NCI-H2081 treated with DMSO at 0.1 percent for 48 hours (cell line): Measurements from ENCODE around the gene SLC15A1.

ENCODE experiments used
- DNase-seq: peaks from one replicate; lab custom pipeline; 2025; lab: John Stamatoyannopoulos, UW

SLC15A1 gene

GRCh38 chr13:98706446-98707110, 45.9 kb downstream of the SLC15A1 start:
- DNase-seq = no peak

- DNase-seq = no peak
Observed at GRCh38 chr13:98697791-98698190, 54.7 kb downstream of the SLC15A1 start.

DNA sequence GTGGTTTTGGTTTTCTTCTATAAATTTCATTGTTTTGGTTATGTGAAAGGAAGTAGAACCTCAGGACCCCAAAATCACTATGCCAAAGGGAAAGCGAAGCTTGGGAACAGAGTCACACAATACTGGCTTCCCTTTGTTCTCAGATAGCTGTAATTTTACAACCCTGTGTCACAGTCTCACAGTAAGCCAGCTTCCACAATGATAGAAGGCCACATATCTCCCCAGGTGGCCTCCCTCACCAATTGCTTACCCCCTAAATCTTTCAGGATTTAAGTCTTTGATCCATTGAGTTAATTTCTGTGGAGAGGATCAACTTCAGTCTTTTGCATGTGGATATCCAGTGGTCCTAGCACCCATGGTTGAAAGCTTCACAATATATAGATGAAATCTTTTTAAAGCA, 58.7 kb downstream of the SLC15A1 start:
- no peak for DNase-seq

GRCh38 chr13:98691360-98691759, 61.1 kb downstream of the SLC15A1 start:
- no peak for DNase-seq

DNA sequence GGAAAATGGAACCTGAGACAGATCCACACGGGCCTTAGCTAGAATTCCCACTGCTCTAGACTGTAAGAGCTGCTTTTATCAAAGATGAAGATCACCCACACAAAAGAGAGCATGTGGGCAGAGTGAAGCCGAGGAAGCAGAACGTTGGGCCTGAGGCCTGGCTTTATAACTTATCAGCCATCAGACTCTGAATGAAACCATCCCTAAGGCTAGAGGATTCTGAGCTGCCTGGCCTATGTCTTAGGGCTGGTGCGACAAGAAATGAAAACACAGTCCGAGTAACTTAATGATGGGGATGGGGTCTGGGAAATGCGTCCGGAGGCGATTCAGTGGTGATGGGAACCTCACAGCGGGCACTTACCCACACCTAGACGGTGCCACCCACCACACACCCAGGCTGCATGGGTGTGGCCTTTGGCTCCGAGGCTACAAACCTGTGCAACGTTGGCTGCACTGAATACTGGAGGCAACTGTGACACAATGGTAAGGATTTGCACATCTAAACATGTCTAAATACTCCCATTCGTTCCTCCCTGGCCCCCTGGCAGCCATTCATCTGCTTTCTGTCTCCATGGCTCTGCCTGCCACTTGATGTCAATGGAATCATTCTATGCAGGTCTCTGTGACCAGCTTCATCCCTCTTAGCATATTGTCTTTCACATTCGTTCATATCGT, 62.0 kb downstream of the SLC15A1 start:
- DNase-seq = no peak

DNA sequence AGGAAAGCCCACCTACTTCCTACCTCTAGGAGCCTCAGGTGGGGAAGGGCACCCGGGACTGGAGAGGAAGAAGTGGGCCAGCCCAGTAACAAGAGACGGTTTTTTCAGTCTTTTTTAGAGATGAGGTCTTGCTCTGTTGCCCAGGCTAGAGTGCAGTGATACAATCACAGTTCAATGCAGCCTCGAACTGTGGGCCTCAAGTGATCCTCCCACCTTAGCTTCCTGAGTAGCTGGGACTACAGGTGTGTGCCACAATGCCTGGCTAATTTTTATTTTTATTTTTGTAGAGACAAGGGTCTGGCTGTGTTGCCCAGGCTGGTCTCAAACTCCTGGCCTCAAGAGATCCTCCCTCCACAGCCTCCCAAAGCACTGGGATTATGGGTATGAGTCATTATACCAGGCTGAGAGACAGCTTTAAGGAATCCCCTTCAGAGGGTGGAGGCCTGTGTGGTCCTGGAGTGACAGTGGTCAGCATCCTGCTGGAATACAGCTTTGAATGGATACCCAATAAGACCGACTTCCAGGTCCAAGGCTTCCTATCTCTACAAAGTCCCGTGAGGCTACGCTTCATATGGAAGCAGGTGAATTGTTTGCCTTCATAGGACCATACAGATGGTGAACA, 63.0 kb downstream of the SLC15A1 start:
- DNase-seq = no peak

DNA sequence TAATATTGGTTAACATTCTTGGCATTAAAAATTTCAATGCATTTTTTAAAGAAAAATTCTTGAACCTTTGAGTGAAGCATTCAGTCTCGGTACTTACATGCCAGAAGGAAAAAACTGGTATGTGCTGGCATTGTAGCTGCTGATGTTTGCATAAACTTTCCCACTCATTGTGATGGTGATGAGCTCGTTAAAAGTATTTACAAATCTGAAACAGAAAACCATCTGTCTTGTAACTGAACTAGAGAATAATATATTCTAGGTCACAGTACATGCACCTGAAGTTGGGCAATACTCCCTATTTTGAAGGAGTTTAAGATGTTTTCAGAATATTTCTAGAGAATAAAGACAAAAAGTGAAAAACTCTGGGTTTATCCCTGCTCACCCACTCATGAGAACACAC, 64.1 kb downstream of the SLC15A1 start:
- DNase-seq = no peak

DNA sequence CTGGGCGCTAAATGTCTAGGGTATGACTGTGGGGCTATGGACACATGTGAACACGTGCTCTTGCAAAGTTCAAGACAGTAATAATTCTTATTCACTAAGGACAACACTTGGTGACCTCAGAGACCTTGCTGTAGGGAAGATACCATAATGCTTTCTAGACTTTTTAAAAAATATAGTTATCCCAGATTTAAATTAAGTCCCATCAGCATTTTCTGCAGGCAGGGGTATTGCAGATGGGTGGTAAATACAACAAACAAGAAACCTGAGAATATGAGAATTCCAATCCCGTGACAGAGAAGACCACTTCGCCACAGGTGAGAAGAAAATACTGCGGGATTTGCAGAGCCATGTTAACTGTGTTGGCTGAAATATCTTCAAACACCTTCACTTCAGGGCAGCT, 65.2 kb downstream of the SLC15A1 start:
- DNase-seq = no peak

DNA sequence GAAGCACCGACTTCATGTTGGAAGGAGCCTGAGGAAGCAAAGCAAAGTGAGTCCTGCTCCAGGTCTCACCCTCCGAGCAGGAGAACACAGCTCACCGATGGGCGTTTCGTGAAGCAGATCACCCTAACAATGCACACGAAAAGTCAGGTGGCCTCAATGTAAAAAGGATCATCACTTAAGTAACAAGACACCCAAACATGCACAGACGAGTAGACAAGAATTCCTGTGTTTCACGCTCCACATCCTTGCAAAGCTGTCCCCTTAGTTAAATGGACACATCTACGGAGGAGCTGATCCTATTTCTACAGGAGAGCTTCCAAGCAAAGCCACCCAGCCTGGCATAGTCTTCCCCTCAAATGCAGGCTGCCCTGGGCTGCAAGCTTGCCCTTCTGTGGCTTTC, 66.2 kb downstream of the SLC15A1 start:
- no peak for DNase-seq

DNA sequence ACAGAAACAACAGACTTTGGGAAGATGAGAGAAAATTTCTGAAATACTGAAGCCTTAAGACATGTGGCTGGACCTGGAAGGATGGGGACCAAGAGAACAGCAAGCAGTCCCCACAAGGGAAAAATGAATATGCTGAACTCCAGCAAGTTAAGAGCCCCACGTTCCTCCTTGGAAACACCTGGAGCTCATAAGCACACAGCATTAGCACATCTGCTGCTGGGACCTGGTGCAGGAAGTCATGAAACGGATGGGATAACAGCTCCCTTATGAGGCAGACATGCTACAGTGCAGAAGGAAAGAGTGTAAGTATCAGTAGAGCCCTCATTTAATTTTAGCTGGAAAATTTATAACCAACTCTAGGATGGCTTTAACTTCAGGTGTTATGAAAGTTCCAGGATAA, 67.3 kb downstream of the SLC15A1 start:
- no peak for DNase-seq

- DNase-seq = no peak
Observed at GRCh38 chr13:98681049-98681448, 71.4 kb downstream of the SLC15A1 start.

DNA sequence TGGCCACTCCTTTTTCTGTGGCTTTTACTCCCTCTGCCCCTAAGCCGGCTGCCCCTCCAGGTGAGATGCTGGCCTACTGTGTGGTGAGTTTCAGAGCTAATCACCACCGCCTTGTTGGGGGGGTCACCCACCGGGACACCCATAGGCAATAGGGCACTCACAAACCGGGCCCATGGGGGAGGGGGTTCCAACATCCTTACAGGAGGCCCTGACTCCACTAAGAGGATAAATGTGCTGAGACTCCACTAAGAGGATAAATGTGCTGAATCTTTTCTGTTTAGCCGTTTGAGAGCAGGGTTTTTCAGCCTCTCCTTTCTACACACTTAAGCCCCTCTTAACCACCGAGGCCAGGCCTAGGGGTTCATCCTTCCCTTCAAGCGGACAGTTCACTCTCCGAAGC, 73.7 kb downstream of the SLC15A1 start:
- DNase-seq = no peak

- DNase-seq = no peak
Observed at GRCh38 chr13:98677398-98677797, 75.1 kb downstream of the SLC15A1 start.

- DNase-seq = no peak
Observed at GRCh38 chr13:98676239-98676638, 76.2 kb downstream of the SLC15A1 start.

GRCh38 chr13:98675837-98676236, 76.6 kb downstream of the SLC15A1 start:
- DNase-seq = no peak

GRCh38 chr13:98675066-98675465, 77.4 kb downstream of the SLC15A1 start:
- DNase-seq = no peak

DNA sequence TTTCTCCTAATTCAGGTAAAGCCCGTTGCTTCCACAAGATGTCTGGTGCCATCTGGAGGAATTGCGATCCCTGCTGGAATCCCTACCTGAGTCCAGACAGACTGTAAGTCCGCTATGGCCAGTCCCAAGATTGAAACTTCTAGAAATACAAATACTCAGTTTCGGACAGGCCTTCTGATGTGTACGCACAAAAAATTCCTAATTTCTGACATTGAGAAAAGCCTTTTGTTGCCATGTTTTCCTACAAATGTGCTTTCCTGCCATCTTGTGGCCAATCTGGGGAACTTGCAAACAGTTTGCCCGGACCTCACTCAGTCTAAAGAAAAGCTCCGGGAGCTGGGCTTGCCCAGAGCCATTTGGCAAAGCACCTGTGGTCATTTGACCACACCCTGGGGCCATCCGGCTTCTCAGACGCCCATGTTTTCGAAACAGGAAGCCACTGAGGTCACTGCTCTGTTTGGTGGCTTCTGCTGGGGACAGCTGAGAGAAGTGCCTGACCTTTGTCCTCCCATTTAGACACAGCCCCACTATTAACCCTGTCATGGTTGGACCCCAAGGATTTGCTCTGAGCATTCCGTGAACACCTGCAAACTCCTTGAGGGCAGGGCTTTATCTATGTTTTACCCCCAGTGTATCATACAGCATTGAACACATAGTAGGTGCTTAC, 79.4 kb downstream of the SLC15A1 start:
- DNase-seq = peak; percentile 59

DNA sequence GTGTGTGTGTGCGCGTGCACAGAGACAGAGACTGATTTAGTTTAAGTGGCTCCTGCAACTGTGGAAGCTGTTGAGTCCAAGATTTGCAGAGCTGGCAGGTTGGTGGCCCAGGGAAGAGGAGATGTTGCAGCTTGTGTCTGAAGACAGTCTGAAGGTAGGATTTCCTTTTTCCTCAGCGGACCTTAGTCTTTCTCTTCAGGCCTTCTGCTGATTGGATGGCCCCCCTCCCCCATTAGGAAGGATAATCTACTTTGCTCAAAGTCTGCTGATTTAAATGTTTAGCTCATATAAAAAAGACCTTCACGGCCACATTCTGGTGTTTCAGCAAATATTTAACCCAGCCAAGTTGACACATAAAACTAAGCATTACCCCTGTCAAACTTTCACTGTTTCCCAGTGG, 84.3 kb downstream of the SLC15A1 start:
- no peak for DNase-seq

- no peak for DNase-seq
Observed at GRCh38 chr13:98665638-98665995, 86.9 kb downstream of the SLC15A1 start.

- no peak for DNase-seq
Observed at GRCh38 chr13:98664924-98665637, 87.4 kb downstream of the SLC15A1 start.

DNA sequence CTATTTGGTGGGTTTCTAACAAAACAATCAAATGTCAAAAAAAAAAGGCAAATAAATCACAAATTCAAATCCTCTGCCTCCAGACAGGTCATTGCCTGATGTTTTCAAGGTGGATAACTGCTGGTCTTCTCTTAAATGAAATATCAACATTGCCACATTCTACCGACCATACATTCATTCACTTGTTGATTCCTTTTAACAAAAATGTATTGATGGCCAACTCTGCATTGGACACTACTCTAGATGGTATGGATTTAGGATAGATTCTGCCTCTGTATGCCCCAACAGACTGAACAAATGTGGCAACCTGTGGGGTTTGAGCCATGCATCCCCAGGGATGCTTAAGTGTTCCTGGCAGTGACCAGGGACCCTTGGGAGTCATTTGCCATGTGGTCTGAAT, 88.0 kb downstream of the SLC15A1 start:
- no peak for DNase-seq

DNA sequence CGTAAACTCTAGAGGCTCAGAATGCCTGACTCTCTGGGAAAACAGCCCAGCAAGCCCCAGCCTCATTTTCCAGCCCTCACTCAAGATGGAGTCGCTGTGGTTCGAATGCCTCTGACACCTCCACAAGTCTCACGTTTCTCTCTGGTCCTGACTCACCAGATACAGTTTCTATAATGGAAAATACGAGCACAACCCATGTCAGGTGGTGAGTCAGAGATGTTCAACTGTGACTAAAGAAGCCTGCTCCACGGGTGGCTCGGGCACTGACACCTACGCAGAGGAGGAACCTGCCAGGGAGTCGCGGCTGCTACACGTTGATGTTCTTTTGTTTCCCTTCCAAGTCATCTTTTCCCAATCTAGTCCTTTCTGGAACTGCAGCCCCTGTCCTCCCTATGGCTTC, 88.4 kb downstream of the SLC15A1 start:
- no peak for DNase-seq
